ENCODE measurements around the gene YPEL4.
"Not testable (repeated sequence)": the region's sequence is repeated elsewhere in the genome, so short reads cannot be mapped to it uniquely, and the experiment has no call there.

Gene YPEL4, protein sequence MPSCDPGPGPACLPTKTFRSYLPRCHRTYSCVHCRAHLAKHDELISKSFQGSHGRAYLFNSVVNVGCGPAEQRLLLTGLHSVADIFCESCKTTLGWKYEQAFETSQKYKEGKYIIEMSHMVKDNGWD

DNA sequence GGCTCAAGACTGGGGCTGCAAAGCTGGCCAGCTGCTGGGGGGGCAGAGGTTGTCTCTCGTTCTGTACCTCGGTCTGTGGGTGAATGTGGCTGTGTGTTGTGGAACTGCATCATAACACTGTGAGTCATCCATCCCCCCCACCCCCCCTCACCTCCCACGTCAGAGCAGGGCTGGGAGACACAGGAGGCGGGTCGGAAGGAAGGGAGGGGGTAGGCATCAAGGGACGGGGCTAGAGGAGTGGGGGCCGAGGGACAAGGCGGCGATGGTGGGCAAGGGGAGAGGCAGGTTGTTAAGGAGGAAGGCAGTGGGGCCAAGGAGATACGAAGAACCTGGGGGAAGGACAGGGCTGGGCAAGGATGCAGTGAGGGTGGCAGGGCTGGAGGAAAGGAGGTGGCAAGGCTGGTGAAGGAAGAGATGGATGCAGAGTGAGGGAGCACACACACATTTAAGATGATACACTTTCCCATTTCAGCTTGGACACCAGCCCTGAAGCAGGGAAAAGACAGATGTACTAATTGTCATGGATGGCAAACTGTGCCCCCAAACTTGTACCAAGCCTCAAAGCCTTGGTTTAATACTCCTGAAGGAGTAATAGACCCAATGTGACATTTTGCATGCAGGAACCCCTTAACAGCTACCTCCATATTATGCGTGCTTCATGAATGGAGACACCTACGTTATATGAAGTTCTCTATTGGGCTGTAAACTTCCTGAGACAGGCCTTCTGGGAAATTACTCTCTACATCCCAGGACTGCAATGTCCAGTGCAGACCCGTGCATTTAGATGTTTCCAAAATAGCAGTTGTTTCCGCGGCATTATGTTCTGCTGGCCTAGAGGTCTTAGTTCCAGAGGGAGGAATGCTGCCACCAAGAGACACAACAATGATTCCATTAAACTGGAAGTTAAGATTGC, at the start of gene YPEL4:
Gene YPEL4 (minus strand): TSS at position 87 of the 913 bp plus-strand sequence. CDS start 2,805 bp downstream, outside the sequence.
- DNase-seq = peak; percentile 71 to 74

DNA sequence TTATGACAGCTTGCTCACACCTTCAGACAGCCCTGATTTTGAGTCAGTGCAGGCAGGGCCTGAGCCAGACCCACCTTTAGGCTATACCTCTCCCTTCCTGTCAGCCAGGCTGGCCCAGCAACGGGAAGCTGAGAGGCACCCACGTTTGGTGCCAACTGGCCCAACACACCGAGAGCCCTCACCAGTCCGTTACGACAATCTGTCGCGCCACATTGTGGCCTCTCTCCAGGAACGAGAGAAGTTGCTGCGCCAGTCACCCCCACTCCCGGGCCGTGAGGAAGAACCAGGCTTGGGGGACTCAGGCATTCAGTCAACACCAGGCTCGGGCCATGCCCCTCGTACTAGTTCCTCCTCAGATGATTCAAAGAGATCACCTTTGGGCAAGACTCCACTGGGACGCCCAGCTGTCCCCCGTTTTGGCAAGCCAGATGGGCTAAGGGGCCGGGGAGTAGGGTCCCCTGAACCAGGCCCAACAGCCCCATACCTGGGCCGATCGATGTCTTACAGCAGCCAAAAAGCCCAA, 49.2 kb upstream of the YPEL4 start:
- no peak for DNase-seq

DNA sequence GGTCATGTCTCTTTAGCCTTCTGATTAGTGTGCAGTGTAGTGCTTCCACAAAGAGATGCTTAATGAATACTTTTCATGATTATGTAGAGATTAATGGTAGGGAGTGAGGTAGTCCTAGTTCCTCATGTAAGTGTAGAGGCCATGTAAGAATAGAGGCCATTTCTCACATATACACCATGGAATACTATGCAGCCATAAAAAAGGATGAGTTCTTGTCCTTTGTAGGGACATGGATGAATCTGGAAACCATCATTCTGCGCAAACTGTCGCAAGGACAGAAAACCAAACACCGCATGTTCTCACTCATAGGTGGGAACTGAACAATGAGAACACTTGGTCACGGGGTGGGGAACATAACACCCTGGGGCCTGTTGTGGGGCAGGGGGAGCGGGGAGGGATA, 40.8 kb upstream of the YPEL4 start:
- not testable (repeated sequence) for DNase-seq

DNA sequence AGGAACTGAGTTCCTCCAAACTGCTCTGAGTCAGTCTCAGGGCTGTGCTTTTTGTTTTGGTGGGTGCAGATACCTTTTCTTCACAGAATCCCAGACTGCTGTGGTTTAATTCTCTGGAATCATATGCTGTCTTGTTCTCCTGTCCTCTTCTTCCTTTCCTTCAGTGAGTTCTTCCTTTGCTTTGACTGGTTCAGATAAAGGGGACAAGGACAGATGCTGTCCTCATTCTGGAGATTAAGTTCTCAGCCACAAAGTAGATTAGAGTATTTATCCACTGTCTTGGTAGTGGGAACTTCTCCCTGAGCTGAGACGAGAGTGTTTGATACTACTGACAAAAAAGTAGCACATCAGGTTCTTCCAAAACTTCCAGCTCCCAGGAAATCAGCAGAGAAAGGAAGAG, 31.5 kb upstream of the YPEL4 start:
- DNase-seq = no peak

DNA sequence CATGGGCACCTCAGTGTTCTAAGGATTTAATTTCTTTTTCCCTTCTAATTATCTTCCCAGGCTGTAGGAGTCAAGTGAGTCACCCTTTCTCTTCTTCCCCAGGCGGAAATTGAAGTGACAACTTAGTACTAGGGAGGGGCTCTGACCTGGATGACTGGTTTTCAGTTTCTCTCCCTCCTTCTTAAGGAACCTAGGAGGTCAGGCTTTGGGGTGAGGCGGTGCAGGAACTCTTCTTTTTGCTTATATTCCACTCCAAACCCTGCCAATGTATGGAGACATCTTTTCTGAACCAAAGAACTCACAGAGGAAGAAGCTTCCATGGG, 30.8 kb upstream of the YPEL4 start:
- DNase-seq = no peak

DNA sequence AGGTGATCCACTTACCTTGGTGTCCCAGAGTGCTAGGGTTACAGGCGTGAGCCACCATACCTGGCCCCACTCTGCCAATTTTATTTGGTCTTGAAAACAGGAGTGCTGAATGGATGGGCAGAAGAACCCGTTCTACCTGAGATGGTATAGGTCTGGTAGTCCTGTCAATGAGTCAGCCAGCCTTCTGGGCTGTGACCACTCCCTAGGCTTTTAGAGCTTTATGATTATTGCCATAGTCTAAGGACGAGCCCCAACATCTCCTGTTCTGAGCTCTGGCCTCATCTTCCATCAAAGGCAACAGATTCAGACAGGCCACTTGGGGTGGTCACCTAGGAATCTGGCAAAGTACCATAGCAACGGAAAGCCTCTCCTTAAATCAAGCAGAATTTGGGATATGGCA, 29.7 kb upstream of the YPEL4 start:
- DNase-seq = no peak

DNA sequence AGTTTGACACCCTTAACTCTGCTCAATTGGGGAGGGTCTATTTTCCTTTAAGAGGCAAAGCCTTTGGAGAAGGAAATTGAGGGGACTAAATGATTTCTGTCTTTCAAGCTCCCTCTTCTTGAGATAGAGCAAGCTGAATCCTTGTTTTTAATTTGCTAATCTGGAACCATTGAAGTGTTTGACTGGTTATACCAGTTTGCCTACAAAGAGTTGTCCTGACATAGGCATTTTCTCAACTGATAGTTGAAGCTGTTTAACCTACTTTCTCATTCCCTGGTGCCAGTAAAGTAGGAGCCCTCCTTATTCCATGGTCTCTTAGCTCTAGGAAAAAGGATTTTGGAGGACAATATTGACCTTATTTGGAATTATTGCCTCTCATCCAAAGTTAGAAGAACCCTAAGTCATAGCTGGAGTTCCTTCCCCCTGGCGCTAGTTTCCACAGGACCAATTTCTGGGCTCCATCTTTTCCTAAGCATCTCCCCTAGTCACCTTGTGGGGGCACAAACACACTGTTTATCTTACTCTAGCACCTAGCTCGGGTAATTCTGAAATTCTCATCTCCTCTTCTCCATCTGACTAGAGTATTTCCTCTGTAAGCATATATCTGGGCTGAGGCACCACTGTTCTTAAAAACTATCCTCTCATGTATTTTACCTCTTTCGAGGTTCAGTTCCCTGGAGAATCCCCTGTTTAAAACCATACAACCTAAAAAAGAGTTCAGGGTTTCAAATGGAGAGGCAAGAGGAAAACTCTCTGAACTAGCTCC, 25.6 kb upstream of the YPEL4 start:
- DNase-seq = no peak

DNA sequence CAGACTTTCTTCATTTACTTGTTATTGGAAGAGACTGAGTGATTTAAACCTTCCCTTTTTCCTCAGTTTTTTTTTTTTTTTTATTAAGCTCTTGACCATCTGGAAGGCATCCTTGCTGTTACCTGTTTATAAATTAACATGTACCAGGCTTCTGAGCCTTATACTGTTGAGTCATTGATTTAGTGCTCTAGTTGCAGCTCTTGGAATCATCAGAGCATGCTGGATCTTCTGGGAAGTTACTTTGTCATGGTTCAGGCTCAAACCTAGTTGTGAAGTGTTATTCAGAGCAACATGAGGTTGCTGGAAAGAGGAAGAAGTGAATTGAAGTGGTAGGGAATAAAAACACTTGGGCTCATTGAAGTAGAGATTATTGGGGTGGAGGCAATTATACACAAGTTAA, 24.5 kb upstream of the YPEL4 start:
- DNase-seq = no peak

DNA sequence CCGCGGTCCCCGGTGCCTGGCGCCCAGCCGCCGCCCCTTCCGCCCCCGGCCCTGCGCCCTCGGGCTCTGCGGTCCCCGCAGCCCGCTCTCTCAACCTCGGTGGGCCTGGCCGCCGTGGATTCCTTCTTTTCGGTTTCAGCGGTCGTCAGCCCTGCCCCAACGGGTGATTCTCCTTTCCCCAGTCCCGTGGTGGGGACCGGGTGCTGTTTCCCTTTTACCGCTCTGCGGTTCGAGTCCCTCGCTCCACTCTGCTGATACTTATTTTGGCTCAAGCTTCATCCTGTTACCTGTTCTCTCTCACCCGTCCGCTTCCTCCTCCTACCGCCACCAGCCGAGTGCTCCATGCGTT, 18.7 kb upstream of the YPEL4 start:
- DNase-seq = peak; percentile 30 to 34

DNA sequence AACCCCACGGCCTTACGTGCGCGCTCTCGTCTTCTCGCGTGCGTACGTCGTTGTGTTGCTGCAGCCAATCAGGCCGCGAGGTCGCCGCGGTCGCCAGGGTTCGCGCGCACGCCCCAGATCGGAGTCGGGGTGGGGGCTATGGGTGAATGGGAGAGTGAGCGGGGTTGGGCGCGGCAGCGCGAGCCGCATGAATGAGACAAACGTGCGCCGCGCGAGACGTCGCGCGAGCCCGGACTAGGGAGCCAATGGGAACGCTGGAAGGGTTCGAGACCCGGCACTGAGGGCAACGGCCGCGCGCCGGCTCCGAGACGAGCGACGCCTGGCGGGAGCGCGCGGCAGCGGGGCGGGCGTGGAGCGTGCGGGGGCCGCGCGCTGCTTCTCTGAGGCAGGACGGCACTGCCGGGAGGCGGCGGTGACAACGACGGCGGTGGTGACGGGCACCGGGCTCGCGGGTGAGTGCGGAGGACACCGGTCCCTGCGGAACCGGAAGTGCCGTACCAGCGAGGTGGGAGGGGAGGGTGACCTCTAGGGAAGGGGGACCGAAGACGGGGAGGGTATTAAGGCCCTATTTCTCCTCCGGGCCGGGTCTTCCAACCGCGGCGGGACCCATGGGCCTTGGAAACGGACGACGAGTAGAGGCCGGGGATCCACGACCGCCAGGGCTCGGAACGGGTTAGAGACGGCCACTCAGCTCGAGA, 18.2 kb upstream of the YPEL4 start, which contains the start of gene ZDHHC5:
Gene ZDHHC5 (plus strand): TSS at position 379 of the 698 bp plus-strand sequence. CDS start 4,977 bp downstream, outside the sequence.
- DNase-seq = peak; percentile 99

DNA sequence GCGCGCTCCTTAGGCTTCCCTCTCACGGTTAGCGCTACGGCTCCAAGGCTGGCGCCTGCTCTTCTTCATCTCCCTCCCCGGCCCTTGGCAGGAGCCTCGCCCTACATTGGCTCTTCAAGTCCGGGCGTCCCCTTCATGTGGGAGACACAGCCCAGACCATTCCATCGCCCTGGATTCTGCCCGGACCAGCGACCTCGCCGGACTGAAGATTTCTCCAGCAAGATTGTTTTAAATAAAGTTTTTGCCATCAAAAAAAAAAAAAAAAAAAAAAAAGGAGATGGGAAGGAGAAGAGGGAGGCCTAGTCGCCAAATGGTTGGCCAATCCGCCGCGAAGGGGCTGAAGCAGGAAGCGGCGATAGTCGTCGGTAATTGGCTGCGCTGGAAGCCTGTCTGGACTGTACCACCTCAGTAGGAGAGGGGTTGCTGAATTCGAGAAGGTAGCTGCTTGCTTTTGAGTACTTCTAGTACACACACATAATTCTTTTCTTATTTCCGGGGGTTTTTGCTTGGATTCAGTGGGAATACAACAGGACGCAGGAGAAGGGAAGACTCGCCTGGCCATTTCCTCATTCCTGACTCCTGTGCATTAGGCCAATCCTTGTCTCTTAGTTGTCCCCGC, 17.5 kb upstream of the YPEL4 start:
- DNase-seq = peak; percentile 91 to 96

DNA sequence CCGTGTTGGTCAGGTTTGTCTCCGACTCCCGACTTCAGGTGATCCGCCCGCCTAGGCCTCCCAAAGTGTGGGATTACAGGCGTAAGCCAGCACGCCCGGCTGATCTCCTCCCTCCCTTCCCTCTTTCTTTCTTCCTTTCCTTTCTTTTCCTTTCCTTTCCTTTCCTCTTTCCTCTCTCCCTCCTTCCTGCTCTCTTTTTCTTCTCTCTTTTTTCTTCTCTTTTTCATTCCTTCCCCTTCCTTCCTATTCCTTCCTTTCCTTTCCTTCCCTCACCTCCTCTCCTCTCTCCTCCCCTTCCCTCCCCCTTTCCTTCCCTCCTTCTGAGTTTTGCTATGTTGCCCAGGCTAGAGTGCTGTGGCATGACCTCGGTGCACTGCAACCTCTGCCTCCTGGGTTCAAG, 14.3 kb upstream of the YPEL4 start:
- no peak for DNase-seq

DNA sequence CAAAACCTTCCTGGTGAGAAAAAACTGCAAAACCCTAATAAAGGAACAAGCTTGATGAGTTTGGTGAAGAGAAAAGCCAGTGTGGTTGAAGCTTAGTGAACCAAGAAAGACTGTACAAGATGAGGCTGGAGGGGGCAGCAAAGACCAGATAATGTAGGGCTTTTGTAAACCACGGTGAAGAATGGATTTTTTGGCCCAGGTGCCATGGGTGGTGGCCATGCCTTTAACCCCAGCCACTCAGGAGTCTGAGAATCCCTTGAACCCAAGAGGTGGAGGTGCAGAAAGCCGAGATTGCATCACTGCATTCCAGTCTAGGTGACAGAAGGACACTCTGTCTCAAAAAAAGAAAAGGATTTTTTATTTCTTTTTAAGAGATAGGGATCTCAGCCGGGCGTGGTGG, 13.2 kb upstream of the YPEL4 start:
- DNase-seq = no peak

DNA sequence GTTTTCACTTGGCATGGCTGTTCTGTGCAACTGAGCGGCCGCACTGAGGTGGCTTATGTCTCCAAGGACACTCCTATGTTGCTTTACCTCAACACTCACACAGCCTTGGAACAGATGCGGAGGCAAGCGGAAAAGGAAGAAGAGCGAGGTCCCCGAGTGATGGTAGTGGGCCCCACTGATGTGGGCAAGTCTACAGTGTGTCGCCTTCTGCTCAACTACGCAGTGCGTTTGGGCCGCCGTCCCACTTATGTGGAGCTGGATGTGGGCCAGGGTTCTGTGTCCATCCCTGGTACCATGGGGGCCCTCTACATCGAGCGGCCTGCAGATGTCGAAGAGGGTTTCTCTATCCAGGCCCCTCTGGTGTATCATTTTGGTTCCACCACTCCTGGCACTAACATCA, 10.0 kb upstream of the YPEL4 start:
- no peak for DNase-seq

DNA sequence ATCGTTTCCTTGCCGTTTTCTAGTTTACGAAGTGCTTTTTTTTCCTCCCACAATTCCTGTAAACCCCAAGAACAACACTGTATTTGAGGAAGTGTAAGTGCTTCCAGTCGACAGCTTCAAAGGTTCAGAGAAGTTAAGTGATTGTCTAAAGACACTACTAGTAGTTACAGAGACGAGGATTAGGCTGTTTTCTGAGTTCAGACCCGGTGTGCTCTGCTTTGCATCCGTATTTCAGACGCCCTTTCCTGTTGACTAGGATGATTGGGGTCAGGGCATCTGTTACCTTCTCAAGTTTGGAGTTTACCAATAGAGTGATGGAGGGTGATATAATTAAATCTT, 8.3 kb upstream of the YPEL4 start:
- no peak for DNase-seq

DNA sequence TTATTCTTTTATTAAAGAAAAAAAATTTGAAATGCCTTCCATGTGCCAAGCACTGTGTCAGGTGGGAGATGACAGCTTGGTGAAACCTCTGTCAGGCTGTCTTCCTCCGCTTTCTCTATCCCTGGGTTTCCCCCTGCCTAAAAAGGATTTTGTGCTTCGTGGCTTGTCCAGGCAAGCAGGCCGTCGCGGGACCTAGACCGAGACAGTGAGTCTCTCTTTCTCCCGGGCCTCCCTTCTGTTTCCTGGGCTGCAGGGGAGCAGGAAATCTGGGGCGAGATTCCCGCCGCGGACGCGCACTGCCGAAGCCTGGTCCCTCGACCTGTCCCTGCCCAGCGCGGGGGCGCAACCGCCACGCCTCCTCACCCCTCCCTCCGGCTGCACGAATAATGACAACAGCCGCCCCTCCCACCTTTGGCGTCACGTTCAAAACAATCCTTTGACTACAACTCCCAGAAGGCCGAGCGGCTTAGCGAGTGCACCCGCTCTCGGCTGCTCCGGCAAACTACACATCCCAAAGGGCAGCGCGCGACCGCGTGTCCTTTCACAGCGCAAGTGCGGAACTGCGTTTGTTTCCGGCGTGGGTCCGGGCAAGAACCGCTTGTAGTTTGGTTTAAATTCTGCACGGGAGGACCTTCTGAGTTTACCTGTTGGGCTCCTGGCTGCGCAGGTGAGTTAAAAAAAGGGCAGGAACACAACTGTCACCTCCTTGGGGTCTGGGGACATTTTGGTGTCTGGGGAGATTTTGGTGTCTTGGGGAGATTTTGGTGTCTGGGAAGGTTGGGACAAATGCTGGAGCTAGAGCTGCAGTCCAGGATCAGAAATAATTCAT, 7.7 kb upstream of the YPEL4 start, which contains the start of gene CLP1:
Gene CLP1 (plus strand): TSS at position 569 of the 829 bp plus-strand sequence. CDS start 1,715 bp downstream, outside the sequence.
- peak; percentile 99 to 100 for DNase-seq

DNA sequence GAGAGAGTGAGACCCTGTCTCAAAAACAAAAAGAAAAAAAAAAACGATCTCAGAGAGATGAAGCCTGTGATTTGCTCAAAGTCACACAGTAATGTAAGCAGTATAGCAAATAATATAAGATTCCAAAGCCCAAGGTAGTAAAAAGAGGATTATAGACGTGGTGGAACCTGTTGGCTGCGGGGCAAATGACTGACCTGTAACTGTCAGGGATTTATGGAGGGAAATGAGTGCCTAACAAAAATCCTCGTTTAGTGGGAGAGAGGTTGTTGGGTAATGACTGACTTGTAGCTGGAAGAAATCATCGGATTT, 7.1 kb upstream of the YPEL4 start:
- DNase-seq = no peak

DNA sequence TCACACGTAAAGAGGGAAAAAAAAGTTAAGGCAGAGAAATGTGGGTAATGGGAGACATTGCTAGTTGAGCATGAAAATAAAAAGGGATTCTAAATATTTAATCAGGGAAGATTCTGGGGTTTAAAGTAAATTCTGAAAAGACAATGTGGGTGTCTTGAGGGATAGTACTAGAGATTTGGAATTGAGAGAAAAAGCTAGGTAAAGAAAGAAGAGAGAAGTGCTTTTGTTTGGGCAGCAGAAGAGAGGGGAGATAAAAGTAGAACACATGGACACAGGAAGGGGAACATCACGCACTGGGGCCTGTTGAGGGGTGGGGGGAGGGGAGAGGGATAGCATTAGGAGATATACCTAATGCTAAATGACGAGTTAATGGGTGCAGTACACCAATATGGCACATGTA, 3.5 kb upstream of the YPEL4 start:
- DNase-seq = no peak

DNA sequence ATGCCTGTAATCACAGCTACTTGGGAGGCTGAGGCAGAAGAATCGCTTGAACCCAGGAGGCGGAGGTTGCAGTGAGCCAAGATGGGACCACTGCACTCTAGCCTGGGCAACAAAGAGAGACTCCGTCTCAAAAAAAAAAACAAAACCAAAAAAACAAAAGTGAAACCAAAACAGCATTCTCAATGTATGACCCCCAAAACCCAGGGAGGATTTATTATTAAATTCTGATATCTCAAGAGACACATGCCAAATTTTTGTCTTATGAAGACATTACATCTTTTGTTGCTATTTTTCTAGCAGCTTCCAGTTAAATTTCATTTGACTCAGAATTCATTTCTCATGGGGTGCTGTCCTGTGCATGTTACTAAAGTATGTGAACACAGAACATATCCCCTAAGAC, 3.0 kb upstream of the YPEL4 start:
- no peak for DNase-seq

DNA sequence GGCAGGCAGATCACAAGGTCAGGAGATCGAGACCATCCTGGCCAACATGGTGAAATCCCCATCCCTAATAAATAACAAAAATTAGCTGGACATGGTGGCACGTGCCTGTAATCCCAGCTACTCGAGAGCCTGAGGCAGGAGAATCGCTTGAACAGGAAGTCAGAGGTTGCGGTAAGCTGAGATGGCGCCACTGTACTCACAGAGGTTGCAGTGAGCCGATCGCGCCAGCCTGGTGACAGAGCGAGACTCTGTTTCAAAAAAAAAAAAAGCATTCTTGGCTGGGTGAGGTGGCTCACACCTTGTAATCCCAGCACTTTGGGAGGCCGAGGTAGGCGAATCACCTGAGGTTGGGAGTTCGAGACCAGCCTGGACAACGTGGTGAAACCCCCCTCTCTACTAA, 2.5 kb upstream of the YPEL4 start:
- not testable (repeated sequence) for DNase-seq

DNA sequence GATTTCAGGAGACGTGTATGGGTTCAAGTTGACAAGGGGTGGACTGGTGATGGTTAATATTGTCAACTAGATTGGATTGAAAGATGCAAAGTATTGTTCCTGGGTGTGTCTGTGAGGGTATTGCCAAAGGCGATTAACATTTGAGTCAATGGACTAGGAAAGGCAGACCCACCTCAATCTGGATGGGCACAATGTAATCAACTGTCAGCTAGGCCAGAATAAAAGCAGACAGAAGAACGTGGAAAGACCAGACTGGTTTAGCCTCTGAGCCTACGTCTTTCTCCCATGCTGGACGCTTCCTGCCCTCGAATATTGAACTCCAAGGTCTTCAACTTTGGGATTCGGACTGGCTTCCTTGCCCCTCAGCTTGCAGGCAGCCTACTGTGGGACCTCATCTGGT, 1.7 kb upstream of the YPEL4 start:
- no peak for DNase-seq

DNA sequence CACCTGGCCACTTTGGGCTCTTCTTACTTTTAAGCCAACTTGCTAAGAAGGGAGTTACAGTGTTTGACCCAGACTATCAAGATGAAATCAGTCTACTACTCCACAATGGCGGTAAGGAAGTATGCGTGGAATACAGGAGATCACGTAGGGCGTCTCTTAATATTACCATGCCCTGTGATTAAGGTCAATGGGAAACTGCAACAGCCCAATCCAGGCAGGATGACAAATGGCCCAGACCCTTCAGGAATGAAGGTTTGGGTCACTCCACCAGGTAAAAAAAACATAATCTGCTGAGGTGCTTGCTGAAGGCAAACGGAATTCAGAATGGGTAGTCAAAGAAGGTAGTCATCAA, 1.0 kb upstream of the YPEL4 start:
- DNase-seq = no peak
